ENCODE data around the gene RGSL1. TPM values are rescaled to one million over a fixed set of nuclear protein-coding genes. Genes with fewer than 3 reads are reported as not detected.

The RGSL1 gene
- total RNA-seq, 1 donor from 2014 or later = not detected

DNA sequence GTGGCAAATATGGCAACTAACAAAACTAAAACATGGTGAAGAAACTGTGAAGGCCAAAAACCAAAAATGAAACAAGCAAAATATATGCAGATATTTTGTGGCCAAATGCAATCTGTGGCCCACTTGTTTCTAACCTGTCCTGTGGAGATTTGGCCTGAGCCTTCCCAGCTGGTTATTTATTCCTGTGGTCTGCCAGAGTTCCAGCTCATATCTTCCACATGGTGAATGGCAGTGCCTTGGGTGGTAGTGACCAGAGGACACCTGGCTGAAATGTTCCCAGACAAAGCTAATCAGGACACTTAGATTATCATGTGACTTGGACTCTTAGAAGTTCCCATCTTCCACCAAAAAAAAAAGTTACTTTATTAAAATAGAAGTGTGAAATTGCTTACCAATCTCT lies 99.4 kb downstream of the RGSL1 start:
- Mint-ChIP-seq H3K36me3 (ENCODE audit: low read depth, unreplicated experiment) (no peaks in the 10 kb centered on the region), H3K9me3 (ENCODE audit: unreplicated experiment) (no peaks in the 10 kb centered on the region), H3K27me3 (ENCODE audit: unreplicated experiment) (peaks cover 1% of the 10 kb centered on the region), H3K27ac (ENCODE audit: unreplicated experiment) (no peak overlapping the region), H3K4me1 (ENCODE audit: unreplicated experiment) (no peaks in the 10 kb centered on the region), H3K4me3 (ENCODE audit: unreplicated experiment) (no peak overlapping the region)
- DNase-seq (ENCODE audit: low spot score) = no peak
- TF ChIP-seq, protein P1, sequence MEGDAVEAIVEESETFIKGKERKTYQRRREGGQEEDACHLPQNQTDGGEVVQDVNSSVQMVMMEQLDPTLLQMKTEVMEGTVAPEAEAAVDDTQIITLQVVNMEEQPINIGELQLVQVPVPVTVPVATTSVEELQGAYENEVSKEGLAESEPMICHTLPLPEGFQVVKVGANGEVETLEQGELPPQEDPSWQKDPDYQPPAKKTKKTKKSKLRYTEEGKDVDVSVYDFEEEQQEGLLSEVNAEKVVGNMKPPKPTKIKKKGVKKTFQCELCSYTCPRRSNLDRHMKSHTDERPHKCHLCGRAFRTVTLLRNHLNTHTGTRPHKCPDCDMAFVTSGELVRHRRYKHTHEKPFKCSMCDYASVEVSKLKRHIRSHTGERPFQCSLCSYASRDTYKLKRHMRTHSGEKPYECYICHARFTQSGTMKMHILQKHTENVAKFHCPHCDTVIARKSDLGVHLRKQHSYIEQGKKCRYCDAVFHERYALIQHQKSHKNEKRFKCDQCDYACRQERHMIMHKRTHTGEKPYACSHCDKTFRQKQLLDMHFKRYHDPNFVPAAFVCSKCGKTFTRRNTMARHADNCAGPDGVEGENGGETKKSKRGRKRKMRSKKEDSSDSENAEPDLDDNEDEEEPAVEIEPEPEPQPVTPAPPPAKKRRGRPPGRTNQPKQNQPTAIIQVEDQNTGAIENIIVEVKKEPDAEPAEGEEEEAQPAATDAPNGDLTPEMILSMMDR (IDR thresholded peaks at IDR 0.05; ENCODE audit: unreplicated experiment) = no peak

DNA sequence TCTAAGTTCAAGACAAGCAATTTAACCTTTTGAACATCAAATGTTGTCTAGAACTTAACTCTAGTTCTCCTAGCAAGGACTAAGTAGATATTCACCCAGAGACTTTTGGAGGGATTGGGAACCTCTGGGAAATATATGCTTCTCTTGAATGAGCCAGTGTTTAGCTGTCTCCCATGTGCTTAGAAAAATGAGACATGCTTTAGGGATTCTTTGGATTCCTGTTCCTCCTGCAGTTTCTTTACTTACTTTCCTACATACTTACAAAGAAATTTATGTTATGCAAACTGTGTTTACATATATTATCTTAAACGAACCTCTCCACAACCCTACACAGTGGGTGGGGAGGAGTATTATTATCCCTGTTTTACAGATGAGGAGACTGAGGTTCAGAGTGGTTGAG lies 99.9 kb downstream of the RGSL1 start:
- Mint-ChIP-seq H3K27ac (ENCODE audit: unreplicated experiment) (no peak overlapping the region), H3K9me3 (ENCODE audit: unreplicated experiment) (no peaks in the 10 kb centered on the region), H3K36me3 (ENCODE audit: low read depth, unreplicated experiment) (no peaks in the 10 kb centered on the region), H3K4me1 (ENCODE audit: unreplicated experiment) (no peaks in the 10 kb centered on the region), H3K27me3 (ENCODE audit: unreplicated experiment) (peaks cover 1% of the 10 kb centered on the region), H3K4me3 (ENCODE audit: unreplicated experiment) (no peak overlapping the region)
- TF ChIP-seq, protein P1 (IDR thresholded peaks at IDR 0.05; ENCODE audit: unreplicated experiment) = no peak
- no peak for DNase-seq (ENCODE audit: low spot score)

DNA sequence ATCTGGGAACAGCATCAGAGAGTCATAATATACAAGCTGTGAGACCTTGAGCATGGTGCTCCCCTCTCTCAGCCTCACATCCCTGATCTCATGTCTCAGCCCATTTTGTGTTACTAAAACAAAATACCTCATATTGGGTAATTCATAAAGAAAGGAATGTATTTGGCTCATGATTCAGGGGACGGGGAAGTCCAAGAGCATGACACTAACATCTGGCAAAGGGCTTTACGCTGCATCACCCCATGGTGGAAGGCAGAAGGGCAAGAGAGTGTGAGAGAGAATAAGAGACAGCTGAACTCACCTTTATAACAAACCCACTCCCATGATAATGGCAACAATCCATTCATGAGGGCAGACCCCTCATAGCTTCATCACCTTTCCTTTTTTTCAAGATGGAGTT lies 102.6 kb downstream of the RGSL1 start:
- Mint-ChIP-seq H3K36me3 (ENCODE audit: low read depth, unreplicated experiment) (no peaks in the 10 kb centered on the region), H3K27me3 (ENCODE audit: unreplicated experiment) (peaks cover 1% of the 10 kb centered on the region), H3K27ac (ENCODE audit: unreplicated experiment) (no peak overlapping the region), H3K4me1 (ENCODE audit: unreplicated experiment) (peaks cover 4% of the 10 kb centered on the region), H3K9me3 (ENCODE audit: unreplicated experiment) (no peaks in the 10 kb centered on the region), H3K4me3 (ENCODE audit: unreplicated experiment) (no peak overlapping the region)
- no peak for DNase-seq (ENCODE audit: low spot score)
- TF ChIP-seq, protein P1 (IDR thresholded peaks at IDR 0.05; ENCODE audit: unreplicated experiment) = no peak

DNA sequence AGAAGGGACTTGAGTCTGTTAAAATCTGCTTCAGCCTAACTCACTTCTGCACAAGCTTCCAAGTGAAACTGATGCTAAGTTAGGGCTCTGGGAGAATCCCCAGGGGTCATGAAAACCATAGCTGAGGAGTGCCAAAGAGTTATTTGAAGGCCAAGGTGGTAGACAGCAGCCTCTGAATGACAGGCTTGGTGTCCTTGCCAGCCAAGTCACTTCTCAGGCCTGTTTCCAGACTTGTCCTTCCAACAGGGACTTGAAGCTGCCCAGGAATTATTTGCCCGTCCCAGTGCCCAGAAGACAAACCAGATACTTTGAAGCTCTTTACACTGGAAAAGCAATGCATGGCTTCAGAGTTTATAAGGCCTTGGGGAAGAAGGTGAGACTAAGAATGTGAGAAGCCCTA lies 105.5 kb downstream of the RGSL1 start:
- TF ChIP-seq, protein P1 (IDR thresholded peaks at IDR 0.05; ENCODE audit: unreplicated experiment) = no peak
- Mint-ChIP-seq H3K4me1 (ENCODE audit: unreplicated experiment) (peaks cover 7% of the 10 kb centered on the region), H3K27ac (ENCODE audit: unreplicated experiment) (no peak overlapping the region), H3K27me3 (ENCODE audit: unreplicated experiment) (no peaks in the 10 kb centered on the region), H3K9me3 (ENCODE audit: unreplicated experiment) (no peaks in the 10 kb centered on the region), H3K4me3 (ENCODE audit: unreplicated experiment) (no peak overlapping the region), H3K36me3 (ENCODE audit: low read depth, unreplicated experiment) (no peaks in the 10 kb centered on the region)
- DNase-seq (ENCODE audit: low spot score) = no peak

DNA sequence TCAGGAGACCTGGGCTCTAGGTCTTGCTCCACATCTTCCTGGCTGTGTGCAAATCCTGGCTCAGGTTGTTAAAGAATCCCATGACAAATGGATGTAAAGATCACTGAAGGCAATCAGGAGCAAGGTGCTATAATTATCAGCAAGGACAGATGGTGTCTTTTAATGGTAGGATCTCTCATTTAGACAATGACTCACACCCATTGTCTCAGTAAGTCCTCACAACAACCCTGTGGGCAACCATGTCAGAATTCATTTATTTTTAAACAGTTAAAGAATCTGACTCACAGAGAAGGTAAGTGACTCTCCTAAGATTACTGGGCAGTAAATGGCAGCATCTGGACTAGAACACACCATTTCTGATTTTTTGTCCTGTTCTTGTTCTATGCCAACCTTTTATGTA lies 106.3 kb downstream of the RGSL1 start:
- Mint-ChIP-seq H3K4me3 (ENCODE audit: unreplicated experiment) (no peak overlapping the region), H3K36me3 (ENCODE audit: low read depth, unreplicated experiment) (no peaks in the 10 kb centered on the region)
- TF ChIP-seq, protein P1 (IDR thresholded peaks at IDR 0.05; ENCODE audit: unreplicated experiment) = no peak

More for the DNA sequence above, 106.3 kb downstream of the RGSL1 start:
- H3K27me3 Mint-ChIP-seq (ENCODE audit: unreplicated experiment) = no peaks in the 10 kb centered on the region
- DNase-seq (ENCODE audit: low spot score) = no peak
- no peaks in the 10 kb centered on the region for H3K9me3 Mint-ChIP-seq (ENCODE audit: unreplicated experiment)
- peaks cover 7% of the 10 kb centered on the region for H3K4me1 Mint-ChIP-seq (ENCODE audit: unreplicated experiment)
- H3K27ac Mint-ChIP-seq (ENCODE audit: unreplicated experiment) = no peak overlapping the region

Measured in endothelial cell (in vitro differentiated cells).